B cell (primary cell): ENCODE data around the gene SMU1. TPM values are rescaled to one million over a fixed set of nuclear protein-coding genes. Genes with fewer than 3 reads are reported as not detected.

Experiments used
- ATAC-seq: fragments of 200-7000 bp; cut with Tn5 transposase; one replicate; pipeline ENCODE4 v1.10.0; 2021; ENCODE audit warnings: low read depth, mild to moderate bottlenecking, moderate number of reproducible peaks, moderate library complexity
- CTCF ChIA-PET: fragments of 350-600 bp; sonication (Branson Sonifier 250); formaldehyde crosslinking; loops from one replicate; lab custom pipeline; 2021; ENCODE audit warnings: antibody characterized with exemption, inconsistent platforms; lab: Charles Lee
- POLR2A ChIA-PET: fragments of 350-600 bp; sonication (Branson Sonifier 250); formaldehyde crosslinking; loops from one replicate; lab custom pipeline; 2021; ENCODE audit warnings: antibody characterized with exemption; lab: Charles Lee
- DNase-seq: peaks from one replicate; pipeline ENCODE4 v3.0.0; 2013
- H2AFZ ChIP-seq: 2 replicates; pipeline ENCODE4 v1.6.1; 2012; ENCODE audit warnings: mild to moderate bottlenecking, low read depth, low read length; ENCODE audit not compliant: insufficient read depth, poor library complexity, severe bottlenecking
- H3K27ac ChIP-seq, 2 donors: 1 replicate in 1 of 2; 2 replicates in 1 of 2; pipeline ENCODE4 v1.5.1; 2012 to 2013; ENCODE audit warnings: low read length in 2 of 2, mild to moderate bottlenecking in 2 of 2, moderate library complexity in 1 of 2
- H3K27me3 ChIP-seq, 4 experiments: fragments of 200-600 bp in 1 of 4; sonication (generic) in 1 of 4; replicated peaks in 1 of 4; 1 replicate in 2 of 4; 2 replicates in 2 of 4; pipeline versions ENCODE4 v1.6.1 to v1.7.0; 2013 to 2016; ENCODE audit warnings: low read length in 3 of 4, mild to moderate bottlenecking in 2 of 4, mixed read lengths in 1 of 4, moderate library complexity in 1 of 4; ENCODE audit not compliant: insufficient read depth in 4 of 4, control insufficient read depth in 3 of 4; ENCODE audit errors: control extremely low read depth in 1 of 4
- H3K36me3 ChIP-seq, 2 experiments: replicated peaks in 1 of 2; 1 replicate in 1 of 2; 2 replicates in 1 of 2; pipeline versions ENCODE4 v1.6.1 to v1.7.1; 2013; ENCODE audit warnings: low read length in 1 of 2; ENCODE audit not compliant: insufficient read depth in 2 of 2, control insufficient read depth in 1 of 2; ENCODE audit errors: control extremely low read depth in 1 of 2, extremely low read depth in 1 of 2
- H3K4me1 ChIP-seq, 2 donors: fragments of 200-600 bp in 1 of 2; sonication (generic) in 1 of 2; 1 replicate in 1 of 2; 2 replicates in 1 of 2; pipeline versions ENCODE4 v1.5.1 to v1.6.1; 2013 to 2017; ENCODE audit warnings: low read length in 2 of 2; ENCODE audit not compliant: control insufficient read depth in 2 of 2, insufficient read depth in 2 of 2
- H3K4me2 ChIP-seq: replicated peaks from 2 replicates; pipeline ENCODE3; 2012; ENCODE audit warnings: mild to moderate bottlenecking, low read depth, low read length; ENCODE audit not compliant: poor library complexity, severe bottlenecking
- H3K4me3 ChIP-seq, 5 experiments: fragments of 200-600 bp in 1 of 5; sonication (generic) in 1 of 5; 1 replicate in 3 of 5; 2 replicates in 2 of 5; pipeline versions ENCODE4 v1.5.1 to v1.7.0; 2011 to 2016; ENCODE audit warnings: low read length in 4 of 5, mild to moderate bottlenecking in 4 of 5, low read depth in 2 of 5, control low read depth in 1 of 5, moderate library complexity in 1 of 5; ENCODE audit not compliant: insufficient read depth in 1 of 5; ENCODE audit errors: control extremely low read depth in 1 of 5, extremely low read depth in 1 of 5
- H3K79me2 ChIP-seq: fragments of 200-600 bp; sonication (generic); one replicate; pipeline ENCODE4 v1.6.0; 2016; ENCODE audit warnings: low read length; ENCODE audit not compliant: control insufficient read depth, insufficient read depth
- H3K9ac ChIP-seq: fragments of 200-600 bp; sonication (generic); 2 replicates; pipeline ENCODE4 v1.6.1; 2017; ENCODE audit warnings: mild to moderate bottlenecking, low read length, moderate library complexity
- H3K9me3 ChIP-seq, 3 donors: one replicate each; pipeline versions ENCODE4 v1.6.1 to v1.7.1; 2013; ENCODE audit warnings: low read length in 2 of 3; ENCODE audit not compliant: control insufficient read depth in 2 of 3, insufficient read depth in 1 of 3; ENCODE audit errors: control extremely low read depth in 1 of 3
- H4K20me1 ChIP-seq: 2 replicates; pipeline ENCODE4 v1.6.0; 2012; ENCODE audit warnings: mild to moderate bottlenecking, low read length; ENCODE audit not compliant: insufficient read depth, control insufficient read depth, poor library complexity, severe bottlenecking
- H3K27ac Mint-ChIP-seq: one replicate; pipeline ENCODE4 v1.8.0; 2021; ENCODE audit warnings: mixed read lengths
- H3K27me3 Mint-ChIP-seq: one replicate; pipeline ENCODE4 v1.8.0; 2021; ENCODE audit warnings: mixed read lengths
- H3K4me1 Mint-ChIP-seq: one replicate; pipeline ENCODE4 v1.8.0; 2021; ENCODE audit warnings: mixed read lengths
- H3K4me3 Mint-ChIP-seq: one replicate; pipeline ENCODE4 v1.8.0; 2021; ENCODE audit warnings: mixed read lengths
- H3K9me3 Mint-ChIP-seq: one replicate; pipeline ENCODE4 v1.8.0; 2022; ENCODE audit warnings: mixed read lengths; ENCODE audit not compliant: insufficient read depth
- CTCF ChIP-seq: fragments of 200-600 bp; IDR thresholded peaks from one replicate; pipeline ENCODE4 v1.8.0; 2022; ENCODE audit warnings: antibody characterized with exemption, mild to moderate bottlenecking
- EZH2 ChIP-seq: IDR thresholded peaks from 2 replicates; pipeline ENCODE4 v1.6.1; 2012; ENCODE audit warnings: borderline replicate concordance, low read depth, mild to moderate bottlenecking, moderate library complexity, low read length; ENCODE audit not compliant: insufficient read depth, poor library complexity, severe bottlenecking
- WGBS: methylation state at CpG from one replicate; pipeline ENCODE4 v1.1.5; 2013; ENCODE audit warnings: missing lambda C conversion rate; ENCODE audit not compliant: insufficient coverage; 5-methylcytosine and 5-hydroxymethylcytosine counted together
- intact Hi-C: fragments of 100-400 bp; cut with micrococcal nuclease; formaldehyde crosslinking; loops from one replicate; pipeline ENCODE4 v1.10.0; 2022
- polyA plus RNA-seq: library from polyadenylated mRNA; depleted of rRNA; stranded (reverse); fragments of >200 nt; gene quantifications from 2 replicates; pipeline ENCODE4 v1.2.3, GENCODE V29; 2012
- total RNA-seq, 2 donors: library from RNA; stranded (reverse); fragments of 120-200 nt in 1 of 2; gene quantifications; 1 replicate in 1 of 2; 2 replicates in 1 of 2; pipeline versions ENCODE4 v1.2.3 to v1.2.4, GENCODE V29; 2013 to 2022

SMU1 gene
- total and polyA plus RNA-seq, 2 donors (not counting 1 experiment from before 2014, with no cell fraction given) = 6.2 to 26.3 TPM

GRCh38 chr9:33022755-33023154, 53.7 kb downstream of the SMU1 start:
- H3K4me1 ChIP-seq = peaks cover 17 to 30% of the 10 kb centered on the region in 2 donors
- DNase-seq (no peak), ATAC-seq (no peak)
- peaks cover 27% of the 10 kb centered on the region for H4K20me1 ChIP-seq
- H3K36me3 ChIP-seq = peaks cover 0 to 16% of the 10 kb centered on the region in 2 experiments
- no peak overlapping the region for H2AFZ ChIP-seq
- intact Hi-C loops = loop anchor here (10.0 kb wide), 2 partner anchors 452 to 792 kb away; partner anchors contain the start of genes NOL6 and UBE2R2
- TF ChIP-seq EZH2 = no peak
- TF ChIP-seq CTCF = no peak
- Mint-ChIP-seq H3K4me1 (peaks cover 39% of the 10 kb centered on the region), H3K27me3 (no peaks in the 10 kb centered on the region), H3K4me3 (peak overlapping the region; percentile 49), H3K27ac (no peak overlapping the region), H3K9me3 (no peaks in the 10 kb centered on the region)
- H3K27ac ChIP-seq = no peak overlapping the region
- no peaks in the 10 kb centered on the region for H3K9me3 ChIP-seq
- POLR2A ChIA-PET = no interaction called here
- peaks cover 65% of the 10 kb centered on the region for H3K79me2 ChIP-seq
- 87% methylated on average over 3 of the region's 7 CpGs for WGBS
- CTCF ChIA-PET = no interaction called here
- H3K9ac ChIP-seq = no peak overlapping the region
- no peak overlapping the region for H3K4me3 ChIP-seq
- H3K27me3 ChIP-seq = no peaks in the 10 kb centered on the region
- H3K4me2 ChIP-seq = no peak overlapping the region

GRCh38 chr9:33022303-33022702, 54.2 kb downstream of the SMU1 start:
- H3K4me3 ChIP-seq = no peak overlapping the region
- WGBS = 100% methylated on average over 1 of the region's 3 CpGs
- Mint-ChIP-seq H3K9me3 (no peaks in the 10 kb centered on the region), H3K27me3 (no peaks in the 10 kb centered on the region), H3K4me1 (peaks cover 39% of the 10 kb centered on the region), H3K27ac (no peak overlapping the region), H3K4me3 (no peak overlapping the region)
- peaks cover 23% of the 10 kb centered on the region for H4K20me1 ChIP-seq
- no peak for ATAC-seq
- H3K27me3 ChIP-seq = no peaks in the 10 kb centered on the region
- TF ChIP-seq EZH2 (no peak), CTCF (no peak)
- POLR2A ChIA-PET = no interaction called here
- H2AFZ ChIP-seq = no peak overlapping the region
- intact Hi-C loops = loop anchor here (10.0 kb wide), 2 partner anchors 452 to 792 kb away; partner anchors contain the start of genes NOL6 and UBE2R2
- no peak overlapping the region for H3K27ac ChIP-seq
- no peaks in the 10 kb centered on the region for H3K9me3 ChIP-seq
- CTCF ChIA-PET = no interaction called here
- peaks cover 17 to 26% of the 10 kb centered on the region in 2 donors for H3K4me1 ChIP-seq
- no peak overlapping the region for H3K9ac ChIP-seq
- H3K4me2 ChIP-seq = no peak overlapping the region
- peaks cover 61% of the 10 kb centered on the region for H3K79me2 ChIP-seq
- peaks cover 0 to 12% of the 10 kb centered on the region in 2 experiments for H3K36me3 ChIP-seq
- no peak for DNase-seq
